Omental fat pad (tissue), 4 donors: Measurements from ENCODE around the gene MAZ. TPM values are rescaled to one million over a fixed set of nuclear protein-coding genes. Genes with fewer than 3 reads are reported as not detected.

Source experiments
- ATAC-seq: fragments of 150-250 bp; one replicate; pipeline ENCODE4 v1.9.1; 2016; ENCODE audit warnings: mild to moderate bottlenecking, moderate library complexity; ENCODE audit not compliant: low FRiP score
- DNase-seq: peaks from one replicate; pipeline ENCODE4 v3.0.0-alpha.2; 2019; ENCODE audit warnings: low spot score
- CTCF ChIP-seq, 3 donors: fragments of 450-650 bp; IDR thresholded peaks; one replicate each; pipeline ENCODE4 v1.5.1; 2016 to 2017; ENCODE audit warnings: antibody characterized with exemption in 3 of 3, mild to moderate bottlenecking in 3 of 3, moderate library complexity in 2 of 3
- total RNA-seq, 4 donors: library from RNA; depleted of rRNA; stranded (reverse); fragments of >200 nt; gene quantifications; one replicate each; pipeline ENCODE4 v1.1.0, GENCODE V29; 2016

Gene MAZ
- total RNA-seq, 4 donors from 2014 or later: 38.0 to 76.9 (median 57.7) TPM

DNA sequence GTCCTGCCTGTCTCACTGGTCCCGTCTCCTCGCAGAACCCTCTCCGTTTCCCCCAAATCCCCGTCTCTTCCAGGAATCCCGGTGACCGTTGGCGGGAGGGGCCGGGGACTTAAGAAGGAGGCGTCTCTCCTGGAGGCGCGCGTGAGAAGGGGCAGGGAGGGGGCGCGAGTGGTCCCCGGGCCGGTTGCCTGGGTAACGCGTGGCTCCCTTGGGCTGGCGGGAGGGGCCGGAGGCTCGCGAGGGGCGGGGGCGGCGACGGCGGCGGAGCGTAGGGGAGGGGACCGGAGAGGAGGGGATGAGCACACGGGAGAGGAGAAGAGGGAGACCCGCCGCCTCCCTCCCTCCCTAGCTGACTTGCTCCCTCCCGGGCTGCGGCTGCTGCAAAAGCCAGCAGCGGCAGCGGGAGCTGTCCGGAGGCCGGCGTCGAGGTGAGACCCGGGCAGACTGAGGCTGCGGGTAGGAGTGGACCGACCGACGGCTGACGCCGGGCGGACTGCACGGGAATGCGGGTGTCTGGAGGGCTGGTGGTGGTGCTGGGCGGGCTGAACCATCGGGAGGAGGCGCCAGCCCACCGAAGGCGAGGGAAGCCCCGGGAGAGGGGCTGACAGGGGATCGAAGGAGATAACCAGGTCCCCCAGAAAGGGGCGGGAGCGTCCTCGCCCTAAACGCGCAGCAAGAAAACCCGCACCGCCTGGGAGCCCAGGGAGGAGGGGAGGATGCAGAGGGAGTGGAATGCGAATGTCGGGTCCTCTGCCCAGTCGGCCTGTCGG is 5.8 kb downstream of the MAZ start, which contains the start of gene PRRT2:
Gene PRRT2, plus strand, starts transcription at position 298 of the 770 bp plus-strand sequence. CDS start 862 bp downstream, outside the sequence.
- DNase-seq (no peak), ATAC-seq (no peak)
- TF ChIP-seq CTCF (IDR thresholded peaks at IDR 0.05): no peak

DNA sequence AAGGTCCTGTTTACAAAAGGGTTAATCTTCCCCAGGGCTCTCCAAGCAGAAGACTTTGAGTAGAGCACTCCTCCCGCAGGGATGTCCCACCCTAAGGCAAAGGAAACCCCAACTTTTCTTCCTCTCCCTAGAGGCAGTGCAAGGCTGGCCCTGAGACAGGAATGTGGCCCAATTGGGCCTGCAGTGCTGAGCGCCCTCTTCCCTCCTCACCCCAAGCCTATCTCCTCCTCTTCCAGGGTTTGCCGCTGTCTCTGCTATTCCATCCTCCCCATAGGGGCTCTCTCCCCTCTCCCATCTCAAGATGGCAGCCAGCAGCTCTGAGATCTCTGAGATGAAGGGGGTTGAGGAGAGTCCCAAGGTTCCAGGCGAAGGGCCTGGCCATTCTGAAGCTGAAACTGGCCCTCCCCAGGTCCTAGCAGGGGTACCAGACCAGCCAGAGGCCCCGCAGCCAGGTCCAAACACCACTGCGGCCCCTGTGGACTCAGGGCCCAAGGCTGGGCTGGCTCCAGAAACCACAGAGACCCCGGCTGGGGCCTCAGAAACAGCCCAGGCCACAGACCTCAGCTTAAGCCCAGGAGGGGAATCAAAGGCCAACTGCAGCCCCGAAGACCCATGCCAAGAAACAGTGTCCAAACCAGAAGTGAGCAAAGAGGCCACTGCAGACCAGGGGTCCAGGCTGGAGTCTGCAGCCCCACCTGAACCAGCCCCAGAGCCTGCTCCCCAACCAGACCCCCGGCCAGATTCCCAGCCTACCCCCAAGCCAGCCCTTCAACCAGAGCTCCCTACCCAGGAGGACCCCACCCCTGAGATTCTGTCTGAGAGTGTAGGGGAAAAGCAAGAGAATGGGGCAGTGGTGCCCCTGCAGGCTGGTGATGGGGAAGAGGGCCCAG is 6.7 kb downstream of the MAZ start:
- no peak for TF ChIP-seq CTCF (IDR thresholded peaks at IDR 0.05)
- DNase-seq: no peak
- no peak for ATAC-seq

GRCh38 chr16:29813644-29814562 is 7.6 kb downstream of the MAZ start:
- ATAC-seq: no peak
- no peak for TF ChIP-seq CTCF (IDR thresholded peaks at IDR 0.05)
- DNase-seq: no peak

GRCh38 chr16:29814592-29814991 is 8.3 kb downstream of the MAZ start:
- DNase-seq: no peak
- no peak for TF ChIP-seq CTCF (IDR thresholded peaks at IDR 0.05)
- no peak for ATAC-seq

DNA sequence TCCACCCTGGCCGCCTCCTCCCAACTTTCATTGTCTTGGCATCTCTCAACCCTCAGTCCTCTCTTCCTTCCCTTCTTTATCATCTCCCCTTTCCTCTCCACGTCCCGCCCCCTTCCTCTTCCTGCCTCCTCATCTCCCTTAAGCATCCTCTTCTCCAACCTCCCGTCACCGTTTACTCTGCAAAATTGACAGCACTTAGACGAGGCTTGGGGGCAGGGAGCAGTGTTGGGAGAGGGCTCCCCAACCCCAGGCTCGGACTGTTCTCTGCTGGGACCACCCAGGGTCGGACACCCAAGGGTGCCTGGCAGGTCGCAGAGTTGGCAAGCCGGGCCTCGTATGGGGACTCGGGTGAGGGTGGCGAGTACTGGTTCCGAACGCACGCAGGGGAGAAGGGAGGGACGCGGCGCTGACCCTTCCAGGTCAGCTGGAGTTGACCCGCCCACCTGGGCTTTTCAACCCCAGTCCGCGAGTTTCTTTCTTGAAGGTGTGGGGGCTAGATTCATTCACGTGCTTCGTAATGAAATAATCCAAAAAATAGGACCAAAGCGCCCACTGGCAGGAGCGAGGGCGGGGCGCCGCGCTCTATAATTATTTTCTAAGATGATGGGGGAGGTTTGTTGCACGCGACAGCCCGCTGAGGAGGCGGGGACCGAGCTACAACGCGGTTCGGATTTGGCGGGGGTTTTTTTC is 8.8 kb downstream of the MAZ start:
- ATAC-seq (no peak), DNase-seq (no peak)
- TF ChIP-seq CTCF (IDR thresholded peaks at IDR 0.05): no peak
